H1 (cell line): ENCODE results near the gene TCF19. TPM values are rescaled to one million over a fixed set of nuclear protein-coding genes. Genes with fewer than 3 reads are reported as not detected.

Source experiments
- CTCF ChIA-PET: fragments of 300-600 bp; sonication (Branson Sonifier 250); formaldehyde crosslinking; loops from one replicate; lab custom pipeline; 2021; ENCODE audit not compliant: partially characterized antibody; lab: Charles Lee
- POLR2A ChIA-PET: fragments of 300-600 bp; sonication (Branson Sonifier 250); formaldehyde crosslinking; loops from one replicate; lab custom pipeline; 2021; ENCODE audit warnings: inconsistent platforms; ENCODE audit not compliant: partially characterized antibody; lab: Charles Lee
- DNase-seq, 2 experiments: peaks; one replicate each; pipeline versions ENCODE4 v3.0.0 to v3.0.0-alpha.2; 2010 to 2022; ENCODE audit warnings: low spot score in 2 of 2, low read depth in 1 of 2, mixed read lengths in 1 of 2
- FAIRE-seq: peaks from 2 replicates; lab custom pipeline; 2011; peaks lifted over from hg19 to GRCh38; lab: Jason Lieb, UNC
- H2AFZ ChIP-seq: 2 replicates; pipeline ENCODE4 v1.8.1; 2012; ENCODE audit warnings: low read length, inconsistent platforms
- H2AK5ac ChIP-seq: 2 replicates; pipeline ENCODE4 v1.6.1; 2013; ENCODE audit warnings: low read depth, low read length
- H2BK120ac ChIP-seq: replicated peaks from 2 replicates; pipeline ENCODE3; 2013; ENCODE audit warnings: low read depth, low read length, inconsistent platforms
- H2BK12ac ChIP-seq: 2 replicates; pipeline ENCODE4 v1.6.1; 2013; ENCODE audit warnings: low read depth, low read length
- H2BK15ac ChIP-seq: 2 replicates; pipeline ENCODE4 v1.6.1; 2013; ENCODE audit warnings: low read length
- H2BK20ac ChIP-seq: 2 replicates; pipeline ENCODE4 v1.6.1; 2013; ENCODE audit warnings: low read length
- H2BK5ac ChIP-seq: 2 replicates; pipeline ENCODE4 v1.6.1; 2013; ENCODE audit warnings: low read depth, low read length
- H3K14ac ChIP-seq: 2 replicates; pipeline ENCODE4 v1.6.1; 2013; ENCODE audit warnings: inconsistent platforms; ENCODE audit not compliant: insufficient read length
- H3K18ac ChIP-seq: 2 replicates; pipeline ENCODE4 v1.6.1; 2013; ENCODE audit warnings: low read length; ENCODE audit errors: extremely low read depth
- H3K23ac ChIP-seq: 2 replicates; pipeline ENCODE4 v1.6.1; 2013; ENCODE audit warnings: inconsistent platforms; ENCODE audit not compliant: insufficient read length
- H3K23me2 ChIP-seq: 2 replicates; pipeline ENCODE4 v1.6.1; 2013; ENCODE audit warnings: low read depth, low read length
- H3K27ac ChIP-seq: 2 replicates; pipeline ENCODE4 v1.6.1; 2011; ENCODE audit warnings: low read depth, low read length, inconsistent platforms
- H3K27me3 ChIP-seq, 4 experiments: replicated peaks in 1 of 4; 1 replicate in 1 of 4; 2 replicates in 3 of 4; pipeline versions ENCODE4 v1.6.1 to v1.8.1; 2011 to 2013; ENCODE audit warnings: low read length in 3 of 4, mild to moderate bottlenecking in 3 of 4, inconsistent platforms in 2 of 4, mixed read lengths in 2 of 4, moderate library complexity in 1 of 4; ENCODE audit not compliant: control insufficient read depth in 3 of 4, insufficient read depth in 3 of 4; ENCODE audit errors: extremely low read depth in 1 of 4
- H3K36me3 ChIP-seq, 4 experiments: 2 replicates each; pipeline versions ENCODE4 v1.6.1 to v1.8.1; 2011 to 2013; ENCODE audit warnings: mild to moderate bottlenecking in 4 of 4, low read length in 3 of 4, moderate library complexity in 2 of 4, control low read depth in 1 of 4, inconsistent platforms in 1 of 4; ENCODE audit not compliant: insufficient read depth in 4 of 4, control insufficient read depth in 2 of 4
- H3K4ac ChIP-seq: replicated peaks from 2 replicates; pipeline ENCODE3; 2013; ENCODE audit warnings: low read length, low read depth, mixed read lengths, inconsistent platforms; ENCODE audit not compliant: insufficient read length
- H3K4me1 ChIP-seq, 4 experiments: replicated peaks in 1 of 4; 1 replicate in 1 of 4; 2 replicates in 3 of 4; pipeline versions ENCODE4 v1.6.1 to v1.8.1; 2011 to 2013; ENCODE audit warnings: low read length in 3 of 4, inconsistent platforms in 2 of 4, mixed read lengths in 1 of 4; ENCODE audit not compliant: insufficient read depth in 4 of 4, control insufficient read depth in 3 of 4
- H3K4me2 ChIP-seq, 2 experiments: 2 replicates each; pipeline versions ENCODE4 v1.6.1 to v1.8.1; 2011 to 2013; ENCODE audit warnings: low read depth in 2 of 2, low read length in 2 of 2, control low read depth in 1 of 2, inconsistent platforms in 1 of 2, mild to moderate bottlenecking in 1 of 2; ENCODE audit not compliant: insufficient read depth in 1 of 2
- H3K4me3 ChIP-seq, 4 experiments: fragments of 200-600, 300-600 bp in 1 of 4; sonication (generic), shearing (Covaris generic), sonication (Bioruptor Twin) in 1 of 4; 2 replicates each; pipeline versions ENCODE4 v1.5.1 to v1.8.1; 2011 to 2016; ENCODE audit warnings: low read length in 4 of 4, low read depth in 3 of 4, control low read depth in 2 of 4, inconsistent platforms in 2 of 4, mild to moderate bottlenecking in 2 of 4, mixed read lengths in 1 of 4, moderate library complexity in 1 of 4; ENCODE audit not compliant: insufficient read depth in 2 of 4; ENCODE audit errors: extremely low read depth in 1 of 4
- H3K56ac ChIP-seq: replicated peaks from 2 replicates; pipeline ENCODE3; 2013; ENCODE audit warnings: low read depth, mild to moderate bottlenecking, mixed read lengths, low read length, inconsistent platforms; ENCODE audit not compliant: insufficient read length
- H3K79me1 ChIP-seq: 2 replicates; pipeline ENCODE4 v1.6.1; 2013; ENCODE audit warnings: low read depth, low read length, control low read depth
- H3K79me2 ChIP-seq, 2 experiments: 2 replicates each; pipeline versions ENCODE4 v1.6.1 to v1.8.1; 2012 to 2013; ENCODE audit warnings: low read length in 2 of 2, mild to moderate bottlenecking in 2 of 2, inconsistent platforms in 1 of 2; ENCODE audit not compliant: insufficient read depth in 2 of 2, control insufficient read depth in 1 of 2
- H3K9ac ChIP-seq, 4 experiments: replicated peaks in 1 of 4; 1 replicate in 1 of 4; 2 replicates in 3 of 4; pipeline versions ENCODE4 v1.6.1 to v1.8.1; 2011 to 2013; ENCODE audit warnings: low read depth in 3 of 4, low read length in 3 of 4, control low read depth in 2 of 4, mild to moderate bottlenecking in 2 of 4, moderate library complexity in 2 of 4, inconsistent platforms in 1 of 4; ENCODE audit errors: extremely low read depth in 1 of 4
- H3K9me3 ChIP-seq, 2 experiments: 2 replicates each; pipeline versions ENCODE4 v1.6.1 to v1.8.1; 2012 to 2013; ENCODE audit warnings: mild to moderate bottlenecking in 2 of 2, moderate library complexity in 2 of 2, control low read depth in 1 of 2, inconsistent platforms in 1 of 2, low read depth in 1 of 2, low read length in 1 of 2, mixed read lengths in 1 of 2; ENCODE audit not compliant: insufficient read depth in 2 of 2
- H4K20me1 ChIP-seq, 2 experiments: replicated peaks in 1 of 2; 2 replicates each; pipeline versions ENCODE3 to v1.8.1; 2011 to 2013; ENCODE audit warnings: inconsistent platforms in 2 of 2, low read length in 2 of 2, mild to moderate bottlenecking in 1 of 2; ENCODE audit not compliant: insufficient read depth in 2 of 2, control insufficient read depth in 1 of 2
- H4K5ac ChIP-seq: 2 replicates; pipeline ENCODE4 v1.6.1; 2013; ENCODE audit warnings: low read length, low read depth, mixed read lengths, inconsistent platforms; ENCODE audit not compliant: insufficient read length
- H4K8ac ChIP-seq: 2 replicates; pipeline ENCODE4 v1.8.0; 2013; ENCODE audit warnings: mild to moderate bottlenecking, moderate library complexity, low read length, inconsistent platforms; ENCODE audit not compliant: insufficient read depth; ENCODE audit errors: extremely low read depth
- H4K91ac ChIP-seq: replicated peaks from 2 replicates; pipeline ENCODE3; 2013; ENCODE audit warnings: low read length, mixed read lengths, inconsistent platforms; ENCODE audit not compliant: insufficient read length
- MAFK ChIP-seq: IDR thresholded peaks from 2 replicates; pipeline ENCODE4 v1.6.1; 2012; ENCODE audit warnings: low read depth, mild to moderate bottlenecking, improper control_type of control experiment, low read length
- SIX5 ChIP-seq: IDR thresholded peaks from 2 replicates; pipeline ENCODE4 v1.6.1; 2011; ENCODE audit warnings: mild to moderate bottlenecking, low read depth, low read length
- SP1 ChIP-seq: IDR thresholded peaks from 2 replicates; pipeline ENCODE4 v1.6.1; 2011; ENCODE audit warnings: low read depth, low read length
- TBP ChIP-seq: IDR thresholded peaks from 2 replicates; pipeline ENCODE4 v1.6.1; 2011; ENCODE audit warnings: low read depth, low read length, improper control_type of control experiment
- TEAD4 ChIP-seq: IDR thresholded peaks from 2 replicates; pipeline ENCODE4 v1.6.1; 2012; ENCODE audit warnings: low read depth, low read length, inconsistent platforms, mixed read lengths
- WGBS, 2 experiments: shearing (Covaris generic) in 1 of 2; methylation state at CpG; one replicate each; pipeline versions ENCODE4 v1.1.6 to v1.1.7; 2013 to 2015; ENCODE audit warnings: low lambda C conversion rate in 2 of 2, mixed read lengths in 2 of 2, inconsistent platforms in 1 of 2, low coverage in 1 of 2, missing lambda C conversion rate in 1 of 2; ENCODE audit not compliant: insufficient replicate concordance in 2 of 2, insufficient coverage in 1 of 2, insufficient read length in 1 of 2; ENCODE audit errors: extremely low coverage in 1 of 2, missing lambda C conversion rate in 1 of 2; 5-methylcytosine and 5-hydroxymethylcytosine counted together
- polyA plus RNA-seq, 7 experiments: library from polyadenylated mRNA; depleted of rRNA in 3 of 7; stranded (reverse) in 5 of 7; unstranded in 2 of 7; fragments of >200 nt in 5 of 7; fragments of 200-250 nt in 2 of 7; gene quantifications; 1 replicate in 5 of 7; 2 replicates in 1 of 7; 4 replicates in 1 of 7; pipeline versions ENCODE4 v1.2.1 to v1.2.3, GENCODE V29; 2011 to 2013; ENCODE audit warnings: missing spikeins in 2 of 7, mixed read lengths in 2 of 7
- total RNA-seq: library from RNA; stranded (reverse); fragmentation: NEBNext Ultra II Directional; extraction: Animal tissue kit (Norgen Biotek cat#: 25700); gene quantifications from 2 replicates; pipeline ENCODE4 v1.2.1, GENCODE V29; 2021

Gene TCF19
- total and polyA plus RNA-seq, 2 of the 8 experiments (the other 6 are each of a cell fraction or from before 2014, with no cell fraction given): 7.2 to 11.0 TPM

DNA sequence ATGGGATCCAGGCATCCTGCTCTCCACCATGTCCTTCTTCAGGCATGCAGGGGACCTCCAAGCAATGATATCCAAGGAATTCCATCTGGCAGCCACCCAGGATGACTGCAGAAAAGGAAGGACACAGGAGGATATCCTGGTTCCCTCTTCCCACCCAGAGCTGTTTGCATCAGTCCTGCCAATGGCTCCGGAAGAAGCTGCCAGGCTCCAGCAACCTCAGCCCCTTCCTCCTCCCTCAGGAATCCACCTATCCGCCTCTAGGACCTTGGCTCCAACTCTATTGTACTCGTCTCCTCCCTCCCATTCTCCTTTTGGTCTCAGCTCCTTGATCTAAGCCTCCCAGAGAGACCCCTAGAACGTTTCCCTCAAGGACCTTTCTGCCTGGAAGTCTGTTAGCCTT lies 18.8 kb upstream of the TCF19 start:
- H3K4me2 ChIP-seq: peak overlapping the region; percentile 4 to 35
- H3K27ac ChIP-seq: no peak overlapping the region
- peaks cover 0 to 20% (median 3%) of the 10 kb centered on the region in 4 experiments; a peak in 4 of 8 replicates for H3K36me3 ChIP-seq
- no peak overlapping the region for H3K56ac ChIP-seq
- peak overlapping the region; percentile 27 for H2AFZ ChIP-seq
- H3K23ac ChIP-seq: no peak overlapping the region
- POLR2A ChIA-PET: interaction anchor here (0.8 to 68.5 kb wide), 5 partner anchors 8 to 229 kb away, joined by 3 to 2251 read pairs (median 3); partner anchors contain the start of genes CCHCR1, CDSN, POU5F1 and PSORS1C1
- no peak for DNase-seq
- CTCF ChIA-PET: interaction anchor here (0.8 to 16.4 kb wide), 16 partner anchors 8 to 227 kb away, joined by 3 to 170 read pairs (median 4); partner anchors contain the start of genes C6orf15, CCHCR1 and TCF19
- TF ChIP-seq SP1: 0 out of 2 replicates have a peak, but pooled peaks have one; percentile 6
- TF ChIP-seq SIX5: no peak
- peak; percentile 80 for TF ChIP-seq TEAD4
- 0 out of 2 replicates have a peak, but pooled peaks have one; percentile 14 for TF ChIP-seq TBP
- TF ChIP-seq MAFK: no peak
- peak overlapping the region; percentile 98; the same call in 1 of the 2 replicates for H2BK20ac ChIP-seq
- H4K91ac ChIP-seq: peak overlapping the region; percentile 95
- WGBS, 2 experiments: 35% methylated on average over 4 of the region's 4 CpGs; no CpG with 5 or more reads in 1 of the 2 experiments
- H3K79me2 ChIP-seq: no peaks in the 10 kb centered on the region
- H3K23me2 ChIP-seq: no peaks in the 10 kb centered on the region
- no peak overlapping the region for H3K4me3 ChIP-seq
- H2BK12ac ChIP-seq: peak overlapping the region; percentile 94; the same call in 1 of the 2 replicates
- H4K5ac ChIP-seq: no peak overlapping the region
- peaks cover 0 to 20% (median 15%) of the 10 kb centered on the region in 4 experiments; a peak in 6 of 7 replicates for H3K4me1 ChIP-seq
- peak overlapping the region; percentile 67; the same call in 1 of the 2 replicates for H2AK5ac ChIP-seq
- H3K9me3 ChIP-seq: no peaks in the 10 kb centered on the region
- peak overlapping the region; percentile 89; the same call in 1 of the 2 replicates for H2BK5ac ChIP-seq
- 0 out of 7 replicates have a peak, but pooled peaks cover 0 to 2% (median 0%) of the 10 kb centered on the region in 4 experiments for H3K27me3 ChIP-seq
- H3K4ac ChIP-seq: no peak overlapping the region
- peak overlapping the region; percentile 76; the same call in 1 of the 2 replicates for H2BK15ac ChIP-seq
- FAIRE-seq: peak; percentile 70
- peak overlapping the region; percentile 86; the same call in 1 of the 2 replicates for H3K18ac ChIP-seq
- H3K14ac ChIP-seq: no peak overlapping the region
- no peak overlapping the region for H3K9ac ChIP-seq
- H3K79me1 ChIP-seq: no peaks in the 10 kb centered on the region
- no peaks in the 10 kb centered on the region for H4K20me1 ChIP-seq
- H4K8ac ChIP-seq: no peak overlapping the region
- no peak overlapping the region for H2BK120ac ChIP-seq
